ENCODE results near the gene DPP4. TPM values are rescaled to one million over a fixed set of nuclear protein-coding genes. Genes with fewer than 3 reads are reported as not detected.

The DPP4 gene
- total RNA-seq, 1 experiment from 2014 or later: 2.8 TPM

DNA sequence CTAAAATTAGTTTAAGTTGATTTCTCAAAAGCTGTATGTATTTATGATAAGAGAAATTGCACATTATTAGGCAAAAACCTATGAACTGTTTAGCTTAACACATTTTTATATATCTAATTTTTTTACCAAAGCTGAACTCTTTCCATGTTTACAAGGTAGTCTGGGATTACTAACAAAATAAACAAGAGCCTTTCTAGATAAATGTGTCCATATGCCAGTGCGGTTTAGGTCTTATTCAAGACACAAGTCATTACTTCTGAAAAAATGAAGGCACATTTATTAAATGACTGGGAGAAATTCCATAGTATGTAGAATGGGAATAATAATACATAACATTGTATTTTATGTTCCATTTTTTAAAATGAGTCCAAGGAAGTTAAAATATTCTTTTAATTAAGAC lies 82.0 kb downstream of the DPP4 start:
- peaks cover 4 to 5% of the 10 kb centered on the region in 2 experiments; a peak in 3 of 4 replicates for H3K4me1 Mint-ChIP-seq
- no peak overlapping the region for H4K8ac ChIP-seq (replicated peaks; ENCODE audit: insufficient read length, low read depth, low read length)
- H3K9ac ChIP-seq (ENCODE audit: extremely low read depth, insufficient read length, low read length): no peak overlapping the region

More for the DNA sequence above, 82.0 kb downstream of the DPP4 start:
- H2BK120ac ChIP-seq (ENCODE audit: low read depth, low read length, poor library complexity, severe bottlenecking): no peak overlapping the region
- H2AK5ac ChIP-seq (ENCODE audit: insufficient read length, low read length): no peak overlapping the region
- H3K79me1 ChIP-seq (ENCODE audit: insufficient read depth, low read depth, low read length, poor library complexity, severe bottlenecking): no peaks in the 10 kb centered on the region
- no peaks in the 10 kb centered on the region for H3K23me2 ChIP-seq (ENCODE audit: insufficient read length, low read depth, low read length, poor library complexity, severe bottlenecking)
- H3K4me1 ChIP-seq (ENCODE audit: insufficient read depth, low read length): no peaks in the 10 kb centered on the region
- no peak overlapping the region for H2BK5ac ChIP-seq (ENCODE audit: insufficient read length, low read length)
- no peaks in the 10 kb centered on the region for H4K20me1 ChIP-seq (ENCODE audit: control insufficient read depth, insufficient read depth, insufficient read length)
- H3K4ac ChIP-seq (ENCODE audit: low read depth, low read length): no peak overlapping the region
- Mint-ChIP-seq H3K36me3 (ENCODE audit: insufficient read depth in 1 of 3, low read depth in 3 of 3) (no peaks in the 10 kb centered on the region), H3K4me3 (no peak overlapping the region), H3K27ac (no peak overlapping the region), H3K9me3 (no peaks in the 10 kb centered on the region), H3K27me3 (ENCODE audit: low read depth) (no peaks in the 10 kb centered on the region)
- no peak overlapping the region for H3K14ac ChIP-seq (ENCODE audit: insufficient read depth, low read length)
- no peak overlapping the region for H4K91ac ChIP-seq (ENCODE audit: insufficient read length, low read depth, low read length)
- H2BK12ac ChIP-seq (ENCODE audit: insufficient read length, low read depth, low read length): no peak overlapping the region
- H3K23ac ChIP-seq (ENCODE audit: insufficient read length, low read depth, low read length): no peak overlapping the region
- no peaks in the 10 kb centered on the region for H3K79me2 ChIP-seq (ENCODE audit: insufficient read depth, low read length)
- no peak overlapping the region for H3K18ac ChIP-seq (ENCODE audit: insufficient read length, low read depth, low read length)
- TF ChIP-seq, protein P1, sequence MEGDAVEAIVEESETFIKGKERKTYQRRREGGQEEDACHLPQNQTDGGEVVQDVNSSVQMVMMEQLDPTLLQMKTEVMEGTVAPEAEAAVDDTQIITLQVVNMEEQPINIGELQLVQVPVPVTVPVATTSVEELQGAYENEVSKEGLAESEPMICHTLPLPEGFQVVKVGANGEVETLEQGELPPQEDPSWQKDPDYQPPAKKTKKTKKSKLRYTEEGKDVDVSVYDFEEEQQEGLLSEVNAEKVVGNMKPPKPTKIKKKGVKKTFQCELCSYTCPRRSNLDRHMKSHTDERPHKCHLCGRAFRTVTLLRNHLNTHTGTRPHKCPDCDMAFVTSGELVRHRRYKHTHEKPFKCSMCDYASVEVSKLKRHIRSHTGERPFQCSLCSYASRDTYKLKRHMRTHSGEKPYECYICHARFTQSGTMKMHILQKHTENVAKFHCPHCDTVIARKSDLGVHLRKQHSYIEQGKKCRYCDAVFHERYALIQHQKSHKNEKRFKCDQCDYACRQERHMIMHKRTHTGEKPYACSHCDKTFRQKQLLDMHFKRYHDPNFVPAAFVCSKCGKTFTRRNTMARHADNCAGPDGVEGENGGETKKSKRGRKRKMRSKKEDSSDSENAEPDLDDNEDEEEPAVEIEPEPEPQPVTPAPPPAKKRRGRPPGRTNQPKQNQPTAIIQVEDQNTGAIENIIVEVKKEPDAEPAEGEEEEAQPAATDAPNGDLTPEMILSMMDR (conservative IDR thresholded peaks at IDR 0.05): no peak
- no peak overlapping the region for H2AFZ ChIP-seq (ENCODE audit: low read length)
- no peak for DNase-seq
- no peak overlapping the region for H2BK15ac ChIP-seq (ENCODE audit: low read depth, low read length)
- WGBS (ENCODE audit: extremely low coverage, insufficient read length, low lambda C conversion rate): no CpG with 5 or more reads among the region's 1 CpG
- H3K56ac ChIP-seq (ENCODE audit: insufficient read length, low read depth, low read length): no peak overlapping the region
- H3K4me2 ChIP-seq (ENCODE audit: insufficient read depth, insufficient read length, low read length): no peak overlapping the region
- no peak overlapping the region for H3T11ph ChIP-seq (ENCODE audit: low read length)
- H3K9me3 ChIP-seq (ENCODE audit: control insufficient read depth, low read depth, low read length): no peaks in the 10 kb centered on the region
- no peaks in the 10 kb centered on the region for H3K27me3 ChIP-seq (ENCODE audit: insufficient read depth, low read length)
- no peak overlapping the region for H4K5ac ChIP-seq (ENCODE audit: insufficient read length, low read depth, low read length)
- H3K27ac ChIP-seq (ENCODE audit: insufficient read length, low read depth, low read length): no peak overlapping the region
- no peak overlapping the region for H2BK20ac ChIP-seq (ENCODE audit: low read depth, low read length, poor library complexity, severe bottlenecking)

All from H9 (cell line).